GM12878 (cell line): ENCODE data around the gene FIGNL2.

Source experiments
- BCL3 ChIP-seq: IDR thresholded peaks from 2 replicates; pipeline ENCODE4 v1.6.1; 2011; ENCODE audit warnings: borderline replicate concordance, low read depth, mild to moderate bottlenecking, moderate library complexity, low read length; ENCODE audit not compliant: insufficient read depth, poor library complexity, severe bottlenecking
- BCLAF1 ChIP-seq: fragments of 450-650 bp; IDR thresholded peaks from 2 replicates; pipeline ENCODE4 v1.6.1; 2017; ENCODE audit warnings: antibody characterized with exemption, mild to moderate bottlenecking, moderate library complexity
- CBFB ChIP-seq: IDR thresholded peaks from 2 replicates; pipeline ENCODE4 v1.6.1; 2016; ENCODE audit warnings: antibody characterized with exemption, low read depth
- CTCF ChIP-seq, 3 experiments: IDR thresholded peaks in 2 of 3; conservative IDR thresholded peaks in 1 of 3; 2 replicates each; pipeline ENCODE4 v1.5.1; 2011; ENCODE audit warnings: low read depth in 3 of 3, low read length in 3 of 3, mild to moderate bottlenecking in 3 of 3, control low read depth in 2 of 3, moderate library complexity in 2 of 3, inconsistent platforms in 1 of 3, mixed read lengths in 1 of 3; ENCODE audit not compliant: control insufficient read depth in 2 of 3, insufficient read depth in 1 of 3; ENCODE audit errors: extremely low read depth in 1 of 3
- ELK1 ChIP-seq: IDR thresholded peaks from 2 replicates; pipeline ENCODE4 v1.6.1; 2012; ENCODE audit warnings: low read depth, low read length, improper control_type of control experiment
- HDAC6 ChIP-seq: fragments of 200-600 bp; sonication (generic); IDR thresholded peaks from one replicate; pipeline ENCODE4 v1.8.0; 2017; ENCODE audit warnings: antibody characterized with exemption; ENCODE audit not compliant: unreplicated experiment
- MYC ChIP-seq: IDR thresholded peaks from 2 replicates; pipeline ENCODE4 v1.6.1; 2011; ENCODE audit warnings: mild to moderate bottlenecking, low read length, moderate library complexity, inconsistent platforms; ENCODE audit not compliant: insufficient read depth, insufficient replicate concordance, insufficient read length, severe bottlenecking
- POLR2A ChIP-seq: IDR thresholded peaks from 2 replicates; pipeline ENCODE4 v1.6.1; 2011; ENCODE audit warnings: low read depth, mild to moderate bottlenecking, low read length
- REST ChIP-seq: IDR thresholded peaks from 2 replicates; pipeline ENCODE4 v1.6.1; 2012; ENCODE audit warnings: mild to moderate bottlenecking, low read depth, low read length

- TF ChIP-seq BCL3 (no peak), REST (no peak), MYC (no peak), POLR2A (no peak), CBFB (no peak), CTCF (IDR thresholded peaks at IDR 0.05 in 2 of 3, conservative IDR thresholded peaks at IDR 0.05 in 1 of 3; ENCODE audit: control insufficient read depth in 2 of 3, extremely low read depth in 1 of 3, insufficient read depth in 1 of 3, low read depth in 3 of 3, low read length in 3 of 3) (no peak), ELK1 (no peak), BCLAF1 (no peak), HDAC6 (no peak)
These were observed 51.2 kb downstream of the FIGNL2 start for GRCh38 chr12:51797301-51797700.
